GM21381 (cell line): Measurements from ENCODE around the gene TMEM120A.
"Not testable (repeated sequence)": the region's sequence is repeated elsewhere in the genome, so short reads cannot be mapped to it uniquely, and the experiment has no call there.

ENCODE experiments used
- ATAC-seq: cut with Tn5 transposase; IDR thresholded peaks from one replicate; pipeline ENCODE4 v1.9.1; 2021; ENCODE audit warnings: mild to moderate bottlenecking, moderate library complexity; ENCODE audit not compliant: unreplicated experiment

TMEM120A gene

GRCh38 chr7:75994388-75995051 lies at the start of gene TMEM120A:
TMEM120A (minus strand) TSS chr7:75994595; CDS start chr7:75994570, 25 bp downstream.
- ATAC-seq, result peak; percentile 92

- ATAC-seq, result no peak
These were observed 45.7 kb upstream of the TMEM120A start for GRCh38 chr7:76040126-76040525.

- ATAC-seq, result no peak
These were observed 42.9 kb upstream of the TMEM120A start for GRCh38 chr7:76037310-76037709.

GRCh38 chr7:76031964-76032363 lies 37.6 kb upstream of the TMEM120A start:
- no peak for ATAC-seq

- not testable (repeated sequence) for ATAC-seq
These were observed 35.3 kb upstream of the TMEM120A start for GRCh38 chr7:76029682-76030081.

- no peak for ATAC-seq
These were observed 28.6 kb upstream of the TMEM120A start for GRCh38 chr7:76023002-76023401.

- ATAC-seq, result no peak
These were observed 27.8 kb upstream of the TMEM120A start for GRCh38 chr7:76022026-76022780.

- ATAC-seq, result no peak
These were observed 25.8 kb upstream of the TMEM120A start for GRCh38 chr7:76020031-76020714.

GRCh38 chr7:76018520-76018919 lies 24.1 kb upstream of the TMEM120A start:
- not testable (repeated sequence) for ATAC-seq

GRCh38 chr7:76016191-76016947 lies 22.0 kb upstream of the TMEM120A start:
- no peak for ATAC-seq

- no peak for ATAC-seq
These were observed 17.1 kb upstream of the TMEM120A start for GRCh38 chr7:76011442-76011861.

- no peak for ATAC-seq
These were observed 15.5 kb upstream of the TMEM120A start for GRCh38 chr7:76009672-76010600.

- ATAC-seq, result no peak
These were observed 13.8 kb upstream of the TMEM120A start for GRCh38 chr7:76008156-76008687.

- ATAC-seq, result not testable (repeated sequence)
These were observed 10.6 kb upstream of the TMEM120A start for GRCh38 chr7:76005004-76005403.

- ATAC-seq, result no peak
These were observed 9.0 kb upstream of the TMEM120A start for GRCh38 chr7:76003351-76003750.

GRCh38 chr7:76002822-76003221 lies 8.4 kb upstream of the TMEM120A start:
- ATAC-seq, result no peak

GRCh38 chr7:76002139-76002538 lies 7.7 kb upstream of the TMEM120A start:
- no peak for ATAC-seq

GRCh38 chr7:76000566-76000965 lies 6.2 kb upstream of the TMEM120A start:
- no peak for ATAC-seq

- ATAC-seq, result no peak
These were observed 3.6 kb upstream of the TMEM120A start for GRCh38 chr7:75998038-75998437.

GRCh38 chr7:75996476-75996875 lies 2.1 kb upstream of the TMEM120A start:
- no peak for ATAC-seq
